GM23338 (cell line): ENCODE measurements around the gene SIK2. TPM values are rescaled to one million over a fixed set of nuclear protein-coding genes. Genes with fewer than 3 reads are reported as not detected.

Experiments used
- ATAC-seq: fragments of 200-7000 bp; cut with Tn5 transposase; 3 replicates; pipeline ENCODE4 v1.9.1; 2020
- DNase-seq: peaks from one replicate; pipeline ENCODE4 v3.0.0-alpha.2; 2015; ENCODE audit warnings: low spot score
- H2AFZ ChIP-seq: fragments of 200-600 bp; sonication (generic); 2 replicates; pipeline ENCODE4 v1.8.0; 2016; ENCODE audit warnings: antibody characterized with exemption, mild to moderate bottlenecking, moderate library complexity
- H3F3A ChIP-seq: fragments of 200-600 bp; sonication (generic); replicated peaks from 2 replicates; pipeline ENCODE4 v1.8.0; 2017; ENCODE audit warnings: antibody characterized with exemption, mixed run types, low read depth
- H3K27ac ChIP-seq: fragments of 200-600 bp; sonication (generic); 2 replicates; pipeline ENCODE4 v1.6.1; 2016; ENCODE audit warnings: low read depth
- H3K27me3 ChIP-seq: fragments of 200-600 bp; sonication (generic); 2 replicates; pipeline ENCODE4 v1.8.0; 2016; ENCODE audit warnings: mild to moderate bottlenecking, mixed run types, moderate library complexity; ENCODE audit not compliant: insufficient read depth
- H3K36me3 ChIP-seq: fragments of 200-600 bp; sonication (generic); 2 replicates; pipeline ENCODE4 v1.8.0; 2016; ENCODE audit warnings: mild to moderate bottlenecking; ENCODE audit not compliant: insufficient read depth
- H3K4me1 ChIP-seq: fragments of 200-600 bp; sonication (generic); 2 replicates; pipeline ENCODE4 v1.8.0; 2016; ENCODE audit warnings: mild to moderate bottlenecking, moderate library complexity; ENCODE audit not compliant: insufficient read depth
- H3K4me2 ChIP-seq: fragments of 200-600 bp; sonication (generic); 2 replicates; pipeline ENCODE4 v1.7.1; 2017; ENCODE audit warnings: mixed run types
- H3K4me3 ChIP-seq: fragments of 200-600 bp; sonication (generic); 2 replicates; pipeline ENCODE4 v1.6.1; 2016; ENCODE audit warnings: mixed run types
- H3K79me2 ChIP-seq: fragments of 200-600 bp; sonication (generic); replicated peaks from 2 replicates; pipeline ENCODE4 v1.8.0; 2017; ENCODE audit warnings: mild to moderate bottlenecking; ENCODE audit not compliant: insufficient read depth
- H3K9me2 ChIP-seq: fragments of 200-600 bp; sonication (generic); 2 replicates; pipeline ENCODE4 v1.8.0; 2017; ENCODE audit not compliant: insufficient read depth
- H4K20me1 ChIP-seq: fragments of 200-600 bp; sonication (generic); replicated peaks from 2 replicates; pipeline ENCODE4 v1.8.0; 2017; ENCODE audit warnings: mild to moderate bottlenecking; ENCODE audit not compliant: insufficient read depth
- H3K27ac Mint-ChIP-seq: 2 replicates; pipeline ENCODE4 v1.8.0; 2020; ENCODE audit warnings: inconsistent platforms, mild to moderate bottlenecking, moderate library complexity, mixed read lengths
- H3K27me3 Mint-ChIP-seq: 3 replicates; pipeline ENCODE4 v1.8.0; 2022; ENCODE audit warnings: low read depth, mild to moderate bottlenecking, moderate library complexity, mixed read lengths, inconsistent platforms; ENCODE audit not compliant: insufficient read depth, poor library complexity
- H3K36me3 Mint-ChIP-seq: 3 replicates; pipeline ENCODE4 v1.8.0; 2021; ENCODE audit warnings: low read depth, mild to moderate bottlenecking, inconsistent platforms, moderate library complexity, mixed read lengths
- H3K4me1 Mint-ChIP-seq: 3 replicates; pipeline ENCODE4 v1.8.0; 2020; ENCODE audit warnings: mild to moderate bottlenecking, inconsistent platforms, mixed read lengths
- H3K4me3 Mint-ChIP-seq: 3 replicates; pipeline ENCODE4 v1.8.0; 2021; ENCODE audit warnings: moderate library complexity, mild to moderate bottlenecking, inconsistent platforms, mixed read lengths
- H3K9me3 Mint-ChIP-seq: 3 replicates; pipeline ENCODE4 v1.8.0; 2020; ENCODE audit warnings: moderate library complexity, mild to moderate bottlenecking, inconsistent platforms, mixed read lengths
- CREB1 ChIP-seq: fragments of 250-450 bp; sonication (Bioruptor Pico); IDR thresholded peaks from 2 replicates; pipeline ENCODE4 v1.5.0; 2020; ENCODE audit warnings: low read depth, mild to moderate bottlenecking, moderate library complexity
- ETS1 ChIP-seq: IDR thresholded peaks from 2 replicates; pipeline ENCODE4 v1.6.1; 2016; ENCODE audit warnings: antibody characterized with exemption
- EZH2 ChIP-seq: fragments of 200-600 bp; sonication (generic); IDR thresholded peaks from one replicate; pipeline ENCODE4 v1.8.0; 2017; ENCODE audit warnings: antibody characterized with exemption, mild to moderate bottlenecking, low read depth; ENCODE audit not compliant: unreplicated experiment
- NANOG ChIP-seq: IDR thresholded peaks from 2 replicates; pipeline ENCODE4 v1.6.1; 2016; ENCODE audit warnings: antibody characterized with exemption, borderline replicate concordance
- POLR2AphosphoS5 ChIP-seq: IDR thresholded peaks from 2 replicates; pipeline ENCODE4 v1.6.1; 2016; ENCODE audit warnings: antibody characterized with exemption, low read depth
- REST ChIP-seq: IDR thresholded peaks from one replicate; pipeline ENCODE4 v1.6.1; 2018; ENCODE audit warnings: antibody characterized with exemption; ENCODE audit not compliant: unreplicated experiment
- STAT1 ChIP-seq: IDR thresholded peaks from one replicate; pipeline ENCODE4 v1.6.1; 2016; ENCODE audit warnings: antibody characterized with exemption; ENCODE audit not compliant: unreplicated experiment
- ZNF462 ChIP-seq: fragments of 250-450 bp; sonication (Bioruptor Pico); IDR thresholded peaks from 2 replicates; pipeline ENCODE4 v1.5.0; 2020; ENCODE audit warnings: mild to moderate bottlenecking, moderate library complexity
- polyA plus RNA-seq: library from polyadenylated mRNA; unstranded; fragments of >200 nt; fragmentation: Nextera tagmentation; extraction: Ambion mirVana; gene quantifications from 2 replicates; pipeline ENCODE4 v1.2.1, GENCODE V29; 2016
- total RNA-seq: library from RNA; depleted of rRNA; stranded (reverse); fragments of >200 nt; shearing (Covaris generic); gene quantifications from 2 replicates; pipeline ENCODE4 v1.2.3, GENCODE V29; 2014

SIK2 gene
- total and polyA plus RNA-seq, 2 experiments from 2014 or later: 2.3 to 6.7 TPM

GRCh38 chr11:111581341-111581740, 20.9 kb upstream of the SIK2 start (continued):
- TF ChIP-seq REST (no peak), CREB1 (no peak), POLR2AphosphoS5 (no peak)

GRCh38 chr11:111582163-111582562, 20.1 kb upstream of the SIK2 start:
- H3K4me3 ChIP-seq: no peak overlapping the region
- no peaks in the 10 kb centered on the region for H3K79me2 ChIP-seq
- H3K4me1 ChIP-seq: peaks cover 3% of the 10 kb centered on the region; the same call in 1 of the 2 replicates
- H3K36me3 ChIP-seq: no peaks in the 10 kb centered on the region
- no peaks in the 10 kb centered on the region for H3K9me3 Mint-ChIP-seq
- no peaks in the 10 kb centered on the region for H3K36me3 Mint-ChIP-seq
- no peaks in the 10 kb centered on the region for H3F3A ChIP-seq
- peaks cover 9% of the 10 kb centered on the region for H3K4me1 Mint-ChIP-seq
- no peak overlapping the region for H3K4me2 ChIP-seq
- no peak overlapping the region for H3K27ac Mint-ChIP-seq
- H4K20me1 ChIP-seq: no peaks in the 10 kb centered on the region
- H2AFZ ChIP-seq: no peak overlapping the region; the same call in 1 of the 2 replicates
- H3K27me3 ChIP-seq: no peaks in the 10 kb centered on the region
- DNase-seq: no peak
- no peak overlapping the region for H3K27ac ChIP-seq
- H3K9me2 ChIP-seq: no peaks in the 10 kb centered on the region
- no peaks in the 10 kb centered on the region for H3K27me3 Mint-ChIP-seq
- no peak overlapping the region for H3K4me3 Mint-ChIP-seq
- ATAC-seq: no peak
- TF ChIP-seq CREB1 (no peak), EZH2 (no peak), ETS1 (no peak), ZNF462 (no peak), NANOG (no peak), POLR2AphosphoS5 (no peak), REST (no peak), STAT1 (no peak)
